HepG2 (cell line): ENCODE data around the gene ARHGAP35. TPM values are rescaled to one million over a fixed set of nuclear protein-coding genes. Genes with fewer than 3 reads are reported as not detected.

ENCODE experiments used
- EHMT2 ChIP-seq: fragments of 200-600 bp; sonication (generic); IDR thresholded peaks from 2 replicates; pipeline ENCODE4 v1.7.0; 2017; ENCODE audit warnings: antibody characterized with exemption, low read depth, low read length, borderline replicate concordance
- HIC2 ChIP-seq: sonication (generic); formaldehyde crosslinking; IDR thresholded peaks from 2 replicates; pipeline ENCODE4 v1.9.0; 2022; ENCODE audit warnings: low read depth, missing genetic modification reagents
- LBX2 ChIP-seq: sonication (generic); formaldehyde crosslinking; IDR thresholded peaks from 2 replicates; pipeline ENCODE4 v1.5.0; 2020; ENCODE audit warnings: missing genetic modification reagents, mild to moderate bottlenecking, borderline replicate concordance
- NFATC3 ChIP-seq: sonication (generic); formaldehyde crosslinking; IDR thresholded peaks from 2 replicates; pipeline ENCODE4 v1.5.1; 2020; ENCODE audit warnings: mild to moderate bottlenecking, missing genetic modification reagents
- PLSCR1 ChIP-seq: sonication (generic); formaldehyde crosslinking; IDR thresholded peaks from 2 replicates; pipeline ENCODE4 v1.5.0; 2020; ENCODE audit warnings: missing genetic modification reagents, mild to moderate bottlenecking, borderline replicate concordance
- PPARG ChIP-seq: conservative IDR thresholded peaks from 2 replicates; pipeline ENCODE4 v1.6.1; 2016; ENCODE audit warnings: missing biosample characterization, missing genetic modification reagents
- PRDM4 ChIP-seq: sonication (generic); formaldehyde crosslinking; IDR thresholded peaks from 2 replicates; pipeline ENCODE4 v1.9.0; 2021; ENCODE audit warnings: missing genetic modification reagents, borderline replicate concordance
- SIN3A ChIP-seq: IDR thresholded peaks from 2 replicates; pipeline ENCODE4 v1.6.1; 2011; ENCODE audit warnings: low read depth, mild to moderate bottlenecking, control low read depth, low read length, borderline replicate concordance
- SNRNP70 ChIP-seq: fragments of 200-400 bp; formaldehyde crosslinking; IDR thresholded peaks from 2 replicates; pipeline ENCODE4 v1.6.1; 2017; ENCODE audit warnings: mild to moderate bottlenecking, low read depth, low read length, moderate library complexity
- THAP9 ChIP-seq: sonication (generic); formaldehyde crosslinking; IDR thresholded peaks from 2 replicates; pipeline ENCODE4; 2020; ENCODE audit warnings: missing genetic modification reagents, mild to moderate bottlenecking, borderline replicate concordance
- ZBTB26 ChIP-seq: IDR thresholded peaks from 2 replicates; pipeline ENCODE4 v1.6.1; 2016; ENCODE audit warnings: missing compliant biosample characterization, missing genetic modification reagents, borderline replicate concordance
- ZNF180 ChIP-seq: sonication (generic); formaldehyde crosslinking; IDR thresholded peaks from 2 replicates; pipeline ENCODE4 v1.4.0; 2020; ENCODE audit warnings: low read depth, missing genetic modification reagents, borderline replicate concordance
- ZNF256 ChIP-seq: sonication (generic); formaldehyde crosslinking; conservative IDR thresholded peaks from 2 replicates; pipeline ENCODE4 v1.4.0; 2020; ENCODE audit warnings: missing genetic modification reagents
- ZNF275 ChIP-seq: sonication (generic); formaldehyde crosslinking; IDR thresholded peaks from 2 replicates; pipeline ENCODE4 v1.8.0; 2022; ENCODE audit warnings: missing genetic modification reagents, mild to moderate bottlenecking, inconsistent platforms, borderline replicate concordance
- ZNF720 ChIP-seq: sonication (generic); formaldehyde crosslinking; IDR thresholded peaks from 2 replicates; pipeline ENCODE4 v1.4.0; 2020; ENCODE audit warnings: missing genetic modification reagents
- polyA plus RNA-seq, 8 experiments: library from polyadenylated mRNA; depleted of rRNA in 3 of 8; stranded (reverse) in 7 of 8; unstranded in 1 of 8; fragments of >200 nt; fragmentation: Illumina TruSeq in 4 of 8; extraction: Trizol in 4 of 8; gene quantifications; 2 replicates each; pipeline versions ENCODE4 v1.2.1 to v1.2.3, GENCODE V29; 2011 to 2016; ENCODE audit warnings: low read depth in 4 of 8, missing spikeins in 1 of 8, mixed read lengths in 1 of 8; ENCODE audit not compliant: insufficient read depth in 1 of 8
- total RNA-seq, 5 experiments: library from RNA; depleted of rRNA; stranded (reverse); fragments of >200 nt; fragmentation: Illumina TruSeq; extraction: Trizol; gene quantifications; 2 replicates each; pipeline ENCODE4 v1.2.3, GENCODE V29; 2016; ENCODE audit warnings: low read depth in 1 of 5

The ARHGAP35 gene
- total and polyA plus RNA-seq, 2 of the 13 experiments (the other 11 are each of a cell fraction or from before 2014, with no cell fraction given) = 30.1 to 30.2 TPM

GRCh38 chr19:46850228-46851203 lies 10.3 kb upstream of the ARHGAP35 start, which contains the start of gene AP2S1 (continued):
- TF ChIP-seq THAP9 (CRISPR knock-in tag) (peak; percentile 84; the same call in 1 of the 2 replicates), ZNF256 (0 out of 2 replicates have a peak, but pooled peaks have one; percentile 35), PLSCR1 (CRISPR knock-in tag) (no peak), ZNF720 (CRISPR knock-in tag) (no peak), HIC2 (CRISPR knock-in tag) (no peak; the same call in 1 of the 2 replicates), ZNF180 (no peak), EHMT2 (no peak), NFATC3 (CRISPR knock-in tag) (0 out of 2 replicates have a peak, but pooled peaks have one; percentile 42), SNRNP70 (no peak), ZBTB26 (CRISPR knock-in tag) (no peak), LBX2 (CRISPR knock-in tag) (0 out of 2 replicates have a peak, but pooled peaks have one; percentile 64), PRDM4 (CRISPR knock-in tag) (no peak), SIN3A (no peak), ZNF275 (CRISPR knock-in tag) (no peak), PPARG (CRISPR knock-in tag) (peak; percentile 74)
